ENCODE measurements around the gene GAL3ST3. TPM values are rescaled to one million over a fixed set of nuclear protein-coding genes. Genes with fewer than 3 reads are reported as not detected.

GAL3ST3 gene
- total RNA-seq, 1 donor from 2014 or later: 0.61 TPM

DNA sequence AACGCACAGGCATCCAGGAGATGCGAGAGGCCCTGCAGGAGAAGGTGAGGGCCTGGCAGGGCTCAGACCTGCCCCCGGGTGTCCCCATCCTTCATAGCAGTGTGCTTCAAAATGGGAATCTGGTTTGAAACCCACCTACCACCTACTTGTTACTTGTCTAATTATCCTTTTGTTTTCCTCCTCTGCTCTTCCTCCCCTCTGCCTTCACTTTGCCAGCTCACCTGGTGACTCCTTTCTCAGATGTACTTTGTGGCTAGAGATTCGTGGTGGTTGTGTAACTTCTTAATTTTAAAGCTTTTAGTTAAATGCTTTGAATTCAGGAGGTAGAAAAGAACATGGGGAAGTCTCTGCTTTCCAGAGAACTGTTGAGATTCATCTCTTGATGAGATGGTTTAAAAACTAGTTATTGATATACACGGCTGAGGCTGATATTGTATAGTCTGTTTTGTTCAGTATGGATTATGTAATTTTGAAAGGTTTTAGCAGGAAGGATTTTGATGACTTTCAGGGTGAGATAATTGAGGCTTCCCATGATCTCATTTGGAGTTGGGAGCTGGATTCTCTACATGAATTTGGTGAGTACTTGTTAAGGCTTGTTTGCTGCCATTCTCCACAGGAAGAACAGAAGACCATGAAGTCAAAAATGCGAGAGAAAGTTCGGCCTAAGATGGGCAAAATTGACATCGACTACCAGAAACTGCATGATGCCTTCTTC is 11.2 kb upstream of the GAL3ST3 start:
- H3K27me3 Mint-ChIP-seq (ENCODE audit: low read depth, unreplicated experiment): no peaks in the 10 kb centered on the region
- Histone ChIP-seq H3K4me2 (ENCODE audit: low read length) (no peak overlapping the region), H3K4me1 (ENCODE audit: insufficient read depth, low read length) (no peaks in the 10 kb centered on the region), H3K36me3 (ENCODE audit: insufficient read depth, low read length) (peaks cover 90% of the 10 kb centered on the region), H2AFZ (ENCODE audit: low read depth, low read length) (no peak overlapping the region), H4K20me1 (ENCODE audit: insufficient read depth, low read length) (peaks cover 73% of the 10 kb centered on the region), H3K9ac (ENCODE audit: low read length) (no peak overlapping the region), H3K4me3 (ENCODE audit: insufficient read depth, low read depth, low read length) (no peak overlapping the region), H3K27me3 (ENCODE audit: insufficient read depth, low read length) (no peaks in the 10 kb centered on the region), H3K79me2 (ENCODE audit: insufficient read depth, low read length) (peaks cover 59% of the 10 kb centered on the region), H3K27ac (ENCODE audit: low read depth, low read length) (no peak overlapping the region), H3K9me3 (ENCODE audit: insufficient read depth, low read depth, low read length) (no peaks in the 10 kb centered on the region)
- peaks cover 30% of the 10 kb centered on the region for H3K36me3 Mint-ChIP-seq (ENCODE audit: low read depth, unreplicated experiment)
- DNase-seq (ENCODE audit: low read depth): no peak
- FAIRE-seq: no peak
- H3K9me3 Mint-ChIP-seq (ENCODE audit: unreplicated experiment): no peaks in the 10 kb centered on the region
- no peak overlapping the region for H3K4me3 Mint-ChIP-seq (ENCODE audit: unreplicated experiment)
- H3K27ac Mint-ChIP-seq (ENCODE audit: unreplicated experiment): no peak overlapping the region
- peaks cover 4% of the 10 kb centered on the region for H3K4me1 Mint-ChIP-seq (ENCODE audit: low read depth, unreplicated experiment)
- no peak for TF ChIP-seq CTCF (IDR thresholded peaks at IDR 0.05; ENCODE audit: insufficient read depth, low read depth, low read length)
- no peak for TF ChIP-seq EZH2 (IDR thresholded peaks at IDR 0.05; ENCODE audit: insufficient read depth, low read length)

GRCh38 chr11:66056501-66056900 is 7.5 kb upstream of the GAL3ST3 start:
- Histone ChIP-seq H3K27me3 (ENCODE audit: insufficient read depth, low read length) (no peaks in the 10 kb centered on the region), H3K4me2 (ENCODE audit: low read length) (no peak overlapping the region), H3K4me3 (ENCODE audit: insufficient read depth, low read depth, low read length) (no peak overlapping the region), H4K20me1 (ENCODE audit: insufficient read depth, low read length) (peaks cover 70% of the 10 kb centered on the region), H3K9ac (ENCODE audit: low read length) (no peak overlapping the region), H3K9me3 (ENCODE audit: insufficient read depth, low read depth, low read length) (no peaks in the 10 kb centered on the region), H2AFZ (ENCODE audit: low read depth, low read length) (no peak overlapping the region), H3K36me3 (ENCODE audit: insufficient read depth, low read length) (peaks cover 64% of the 10 kb centered on the region), H3K27ac (ENCODE audit: low read depth, low read length) (no peak overlapping the region), H3K79me2 (ENCODE audit: insufficient read depth, low read length) (peaks cover 57% of the 10 kb centered on the region), H3K4me1 (ENCODE audit: insufficient read depth, low read length) (peaks cover 9% of the 10 kb centered on the region)
- Mint-ChIP-seq H3K4me3 (ENCODE audit: unreplicated experiment) (no peak overlapping the region), H3K36me3 (ENCODE audit: low read depth, unreplicated experiment) (peaks cover 21% of the 10 kb centered on the region), H3K27ac (ENCODE audit: unreplicated experiment) (no peak overlapping the region), H3K27me3 (ENCODE audit: low read depth, unreplicated experiment) (no peaks in the 10 kb centered on the region), H3K9me3 (ENCODE audit: unreplicated experiment) (no peaks in the 10 kb centered on the region), H3K4me1 (ENCODE audit: low read depth, unreplicated experiment) (peaks cover 11% of the 10 kb centered on the region)
- DNase-seq (ENCODE audit: low read depth) (no peak), FAIRE-seq (no peak)
- TF ChIP-seq EZH2 (IDR thresholded peaks at IDR 0.05; ENCODE audit: insufficient read depth, low read length) (no peak), CTCF (IDR thresholded peaks at IDR 0.05; ENCODE audit: insufficient read depth, low read depth, low read length) (no peak)

DNA sequence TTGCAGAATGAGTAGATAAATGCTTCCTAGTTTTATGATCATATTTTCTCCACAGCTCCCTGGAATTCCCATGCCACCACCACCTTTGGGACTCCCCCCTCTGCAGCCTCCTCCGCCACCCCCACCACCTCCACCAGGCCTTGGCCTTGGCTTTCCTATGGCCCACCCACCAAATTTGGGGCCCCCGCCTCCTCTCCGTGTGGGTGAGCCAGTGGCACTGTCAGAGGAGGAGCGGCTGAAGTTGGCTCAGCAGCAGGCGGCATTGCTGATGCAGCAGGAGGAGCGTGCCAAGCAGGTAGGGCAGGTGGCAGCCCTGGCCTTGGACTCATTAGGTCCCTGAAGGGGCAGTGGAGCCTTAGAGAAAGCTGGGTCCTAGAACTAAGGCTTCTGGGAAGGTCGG is 6.1 kb upstream of the GAL3ST3 start:
- DNase-seq (ENCODE audit: low read depth) (no peak), FAIRE-seq (no peak)
- Histone ChIP-seq H2AFZ (ENCODE audit: low read depth, low read length) (no peak overlapping the region), H3K79me2 (ENCODE audit: insufficient read depth, low read length) (peaks cover 54% of the 10 kb centered on the region), H3K4me3 (ENCODE audit: insufficient read depth, low read depth, low read length) (no peak overlapping the region), H3K9me3 (ENCODE audit: insufficient read depth, low read depth, low read length) (no peaks in the 10 kb centered on the region), H3K4me2 (ENCODE audit: low read length) (no peak overlapping the region), H4K20me1 (ENCODE audit: insufficient read depth, low read length) (peaks cover 58% of the 10 kb centered on the region), H3K27me3 (ENCODE audit: insufficient read depth, low read length) (no peaks in the 10 kb centered on the region), H3K27ac (ENCODE audit: low read depth, low read length) (no peak overlapping the region), H3K36me3 (ENCODE audit: insufficient read depth, low read length) (peaks cover 50% of the 10 kb centered on the region), H3K4me1 (ENCODE audit: insufficient read depth, low read length) (peaks cover 14% of the 10 kb centered on the region), H3K9ac (ENCODE audit: low read length) (no peak overlapping the region)
- no peak for TF ChIP-seq CTCF (IDR thresholded peaks at IDR 0.05; ENCODE audit: insufficient read depth, low read depth, low read length)
- TF ChIP-seq EZH2 (IDR thresholded peaks at IDR 0.05; ENCODE audit: insufficient read depth, low read length): no peak
- peaks cover 19% of the 10 kb centered on the region for H3K36me3 Mint-ChIP-seq (ENCODE audit: low read depth, unreplicated experiment)
- H3K9me3 Mint-ChIP-seq (ENCODE audit: unreplicated experiment): no peaks in the 10 kb centered on the region
- no peaks in the 10 kb centered on the region for H3K27me3 Mint-ChIP-seq (ENCODE audit: low read depth, unreplicated experiment)
- H3K4me1 Mint-ChIP-seq (ENCODE audit: low read depth, unreplicated experiment): peaks cover 20% of the 10 kb centered on the region
- H3K27ac Mint-ChIP-seq (ENCODE audit: unreplicated experiment): no peak overlapping the region
- peak overlapping the region; percentile 6 for H3K4me3 Mint-ChIP-seq (ENCODE audit: unreplicated experiment)
